CD4-positive, alpha-beta T cell treated with Interleukin-17A for 1 hour (primary cell): ENCODE measurements around the gene CRY2.
A peak's percentile ranks its signal among the peaks of the same experiment; 100 is the strongest.
"Not testable (repeated sequence)": the region's sequence is repeated elsewhere in the genome, so short reads cannot be mapped to it uniquely, and the experiment has no call there.

ENCODE experiments used
- DNase-seq: peaks from one replicate; pipeline ENCODE4 v3.0.0-alpha.2; 2020

Gene CRY2

GRCh38 chr11:45846974-45847910 is at the start of gene CRY2:
Gene CRY2 (plus strand): TSS chr11:45847475. CDS start chr11:45847491, 16 bp downstream.
- DNase-seq, result peak; percentile 99

- DNase-seq, result no peak
These were observed 48.4 kb upstream of the CRY2 start for GRCh38 chr11:45798793-45799441.

GRCh38 chr11:45799562-45799961 is 47.7 kb upstream of the CRY2 start:
- DNase-seq, result no peak

- no peak for DNase-seq
These were observed 47.0 kb upstream of the CRY2 start for GRCh38 chr11:45800261-45800660.

- peak; percentile 26 for DNase-seq
These were observed 45.5 kb upstream of the CRY2 start for GRCh38 chr11:45801723-45802315.

- no peak for DNase-seq
These were observed 44.6 kb upstream of the CRY2 start for GRCh38 chr11:45802531-45803317.

GRCh38 chr11:45803971-45804760 is 43.1 kb upstream of the CRY2 start:
- DNase-seq, result peak; percentile 63

GRCh38 chr11:45804761-45805304 is 42.4 kb upstream of the CRY2 start, which contains the start of gene SLC35C1:
Gene SLC35C1 (plus strand): TSS chr11:45805149. CDS start chr11:45805802, 653 bp downstream.
- DNase-seq, result peak; percentile 95

- DNase-seq, result no peak
These were observed 41.8 kb upstream of the CRY2 start for GRCh38 chr11:45805305-45806071.

- DNase-seq, result no peak
These were observed 41.0 kb upstream of the CRY2 start for GRCh38 chr11:45806072-45806933.

GRCh38 chr11:45806937-45807791 is 40.1 kb upstream of the CRY2 start:
- DNase-seq, result no peak

- no peak for DNase-seq
These were observed 39.5 kb upstream of the CRY2 start for GRCh38 chr11:45807792-45808238.

- not testable (repeated sequence) for DNase-seq
These were observed 38.8 kb upstream of the CRY2 start for GRCh38 chr11:45808427-45808826.

GRCh38 chr11:45809456-45810395 is 37.5 kb upstream of the CRY2 start:
- DNase-seq, result no peak

GRCh38 chr11:45810431-45811108 is 36.7 kb upstream of the CRY2 start:
- DNase-seq, result no peak

GRCh38 chr11:45811109-45811435 is 36.2 kb upstream of the CRY2 start:
- no peak for DNase-seq
